ENCODE data around the gene NLN.

- TF ChIP-seq POLR2A (IDR thresholded peaks at IDR 0.05) (no peak), CTCF (IDR thresholded peaks at IDR 0.05) (no peak)
Observed at GRCh38 chr5:65736011-65736410, 14.0 kb downstream of the NLN start.
